ENCODE data around the gene DPEP2.

DNA sequence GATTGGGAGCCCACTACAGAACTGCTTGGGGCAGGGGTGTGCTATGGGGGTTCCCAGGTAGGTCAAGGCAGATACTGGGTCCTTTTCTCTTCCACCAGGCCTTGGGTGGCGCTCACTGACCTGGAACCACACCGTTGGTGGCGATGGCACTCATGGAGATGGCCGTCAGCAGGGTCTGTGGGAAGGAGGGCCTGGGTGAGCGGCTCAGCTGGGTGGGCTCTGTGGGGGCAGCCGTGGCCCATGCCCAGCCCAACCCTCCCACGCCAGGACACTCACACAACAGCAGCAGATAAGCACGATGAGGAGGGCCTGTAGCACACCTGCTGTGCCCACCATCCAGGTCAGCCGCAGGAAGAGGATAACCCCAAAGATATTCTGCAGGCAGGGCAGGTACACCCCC, 41.7 kb downstream of the DPEP2 start:
- TF ChIP-seq, protein P1, sequence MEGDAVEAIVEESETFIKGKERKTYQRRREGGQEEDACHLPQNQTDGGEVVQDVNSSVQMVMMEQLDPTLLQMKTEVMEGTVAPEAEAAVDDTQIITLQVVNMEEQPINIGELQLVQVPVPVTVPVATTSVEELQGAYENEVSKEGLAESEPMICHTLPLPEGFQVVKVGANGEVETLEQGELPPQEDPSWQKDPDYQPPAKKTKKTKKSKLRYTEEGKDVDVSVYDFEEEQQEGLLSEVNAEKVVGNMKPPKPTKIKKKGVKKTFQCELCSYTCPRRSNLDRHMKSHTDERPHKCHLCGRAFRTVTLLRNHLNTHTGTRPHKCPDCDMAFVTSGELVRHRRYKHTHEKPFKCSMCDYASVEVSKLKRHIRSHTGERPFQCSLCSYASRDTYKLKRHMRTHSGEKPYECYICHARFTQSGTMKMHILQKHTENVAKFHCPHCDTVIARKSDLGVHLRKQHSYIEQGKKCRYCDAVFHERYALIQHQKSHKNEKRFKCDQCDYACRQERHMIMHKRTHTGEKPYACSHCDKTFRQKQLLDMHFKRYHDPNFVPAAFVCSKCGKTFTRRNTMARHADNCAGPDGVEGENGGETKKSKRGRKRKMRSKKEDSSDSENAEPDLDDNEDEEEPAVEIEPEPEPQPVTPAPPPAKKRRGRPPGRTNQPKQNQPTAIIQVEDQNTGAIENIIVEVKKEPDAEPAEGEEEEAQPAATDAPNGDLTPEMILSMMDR (IDR thresholded peaks at IDR 0.05) = no peak
- no peak for TF ChIP-seq EZH2 (IDR thresholded peaks at IDR 0.05)
- no peak for TF ChIP-seq EZH2phosphoT487 (IDR thresholded peaks at IDR 0.05)

All from neural progenitor cell (in vitro differentiated cells).